GM18526 (cell line): Measurements from ENCODE around the gene YTHDF1.

Experiments used
- POLR2A ChIP-seq: IDR thresholded peaks from 3 replicates; pipeline ENCODE4 v1.6.1; 2011; ENCODE audit not compliant: insufficient read length; ENCODE audit errors: extremely low read depth

The YTHDF1 gene

GRCh38 chr20:63238031-63238430 lies 22.1 kb upstream of the YTHDF1 start:
- no peak for TF ChIP-seq POLR2A

DNA sequence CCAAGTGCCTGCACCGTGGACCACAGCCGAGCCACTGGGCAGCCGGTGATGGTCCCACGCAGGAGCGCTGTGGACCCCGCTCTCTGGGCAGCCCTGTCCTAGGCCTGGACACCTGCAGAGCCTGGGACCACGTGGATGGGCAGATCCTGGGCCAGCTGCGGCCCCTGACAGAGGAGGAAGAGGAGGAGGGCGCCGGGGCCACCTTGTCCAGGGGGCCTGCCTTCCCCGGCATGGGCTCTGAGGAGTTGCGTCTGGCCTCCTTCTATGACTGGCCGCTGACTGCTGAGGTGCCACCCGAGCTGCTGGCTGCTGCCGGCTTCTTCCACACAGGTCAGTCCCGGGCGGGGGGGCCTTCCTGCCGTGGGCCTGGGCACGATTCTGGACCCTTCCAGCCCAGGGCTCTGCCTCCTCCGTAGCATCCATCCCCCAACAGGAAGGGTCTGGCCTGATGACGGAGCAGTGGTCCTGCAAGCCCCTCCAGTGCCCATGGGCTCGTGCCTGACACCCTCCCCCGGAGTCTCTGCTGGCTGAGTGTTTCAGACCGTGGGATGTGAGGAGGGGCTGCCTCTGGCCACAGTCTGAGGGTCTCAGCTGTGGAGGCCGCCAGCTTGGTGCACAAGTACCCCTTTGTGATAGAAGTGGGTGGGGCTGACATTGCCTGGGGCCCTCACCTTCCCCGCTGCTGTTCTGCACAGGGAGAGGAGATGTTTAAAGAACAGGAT lies 20.3 kb upstream of the YTHDF1 start:
- TF ChIP-seq POLR2A, result no peak

- TF ChIP-seq POLR2A, result no peak
Observed at GRCh38 chr20:63235399-63235983, 19.6 kb upstream of the YTHDF1 start, which contains the start of gene BIRC7. Gene BIRC7 (plus strand): TSS chr20:63235905. CDS start chr20:63236097, 192 bp downstream.

- TF ChIP-seq POLR2A, result no peak
Observed at GRCh38 chr20:63234693-63235398, 18.9 kb upstream of the YTHDF1 start.

- no peak for TF ChIP-seq POLR2A
Observed at GRCh38 chr20:63233924-63234323, 18.0 kb upstream of the YTHDF1 start.

- no peak for TF ChIP-seq POLR2A
Observed at GRCh38 chr20:63233061-63233344, 17.1 kb upstream of the YTHDF1 start.

GRCh38 chr20:63232235-63233060 lies 16.5 kb upstream of the YTHDF1 start:
- TF ChIP-seq POLR2A, result no peak

DNA sequence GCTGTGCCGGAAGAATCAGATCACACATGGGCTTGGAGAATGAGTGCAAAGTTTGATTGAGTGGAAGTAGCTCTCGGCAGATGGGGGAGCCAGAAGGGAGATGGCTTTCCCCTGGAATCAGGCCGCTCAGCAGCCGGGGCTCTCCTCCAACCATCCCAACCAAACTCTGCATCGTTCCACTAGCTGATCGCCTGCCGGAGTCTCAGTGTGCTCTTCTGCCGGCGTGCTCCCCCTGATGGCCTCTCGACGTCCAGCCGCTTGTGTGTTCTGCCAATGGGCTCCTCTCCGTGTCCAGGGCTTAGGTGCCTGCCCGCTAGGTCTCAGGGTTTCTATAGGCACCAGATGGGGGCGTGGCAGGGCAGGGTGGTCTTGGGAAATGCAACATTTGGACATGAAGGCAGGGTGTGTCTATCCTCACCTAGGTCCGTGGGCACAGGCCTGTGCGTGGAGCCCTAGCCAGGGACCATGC lies 14.9 kb upstream of the YTHDF1 start:
- no peak for TF ChIP-seq POLR2A

- TF ChIP-seq POLR2A, result no peak
Observed at GRCh38 chr20:63228806-63229205, 12.9 kb upstream of the YTHDF1 start.

DNA sequence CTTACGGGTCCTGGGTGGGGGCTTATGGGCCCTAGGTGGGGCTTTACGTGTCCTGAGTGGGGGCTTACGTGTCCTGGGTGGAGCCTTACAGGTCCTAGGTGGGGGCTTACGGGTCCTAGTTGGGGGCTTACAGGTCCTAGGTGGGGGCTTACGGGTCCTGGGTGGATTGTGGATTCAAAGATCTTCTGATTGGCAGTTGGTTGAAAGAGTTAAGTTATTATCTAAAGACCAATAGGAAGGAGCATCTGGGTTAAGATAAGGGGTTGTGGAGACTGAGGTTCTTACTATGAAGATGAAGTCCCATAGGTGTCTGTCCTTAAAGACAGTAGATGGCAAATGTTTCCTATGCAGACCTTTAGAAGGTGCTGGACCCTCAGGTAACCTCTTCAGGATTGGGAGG lies 11.3 kb upstream of the YTHDF1 start:
- no peak for TF ChIP-seq POLR2A

DNA sequence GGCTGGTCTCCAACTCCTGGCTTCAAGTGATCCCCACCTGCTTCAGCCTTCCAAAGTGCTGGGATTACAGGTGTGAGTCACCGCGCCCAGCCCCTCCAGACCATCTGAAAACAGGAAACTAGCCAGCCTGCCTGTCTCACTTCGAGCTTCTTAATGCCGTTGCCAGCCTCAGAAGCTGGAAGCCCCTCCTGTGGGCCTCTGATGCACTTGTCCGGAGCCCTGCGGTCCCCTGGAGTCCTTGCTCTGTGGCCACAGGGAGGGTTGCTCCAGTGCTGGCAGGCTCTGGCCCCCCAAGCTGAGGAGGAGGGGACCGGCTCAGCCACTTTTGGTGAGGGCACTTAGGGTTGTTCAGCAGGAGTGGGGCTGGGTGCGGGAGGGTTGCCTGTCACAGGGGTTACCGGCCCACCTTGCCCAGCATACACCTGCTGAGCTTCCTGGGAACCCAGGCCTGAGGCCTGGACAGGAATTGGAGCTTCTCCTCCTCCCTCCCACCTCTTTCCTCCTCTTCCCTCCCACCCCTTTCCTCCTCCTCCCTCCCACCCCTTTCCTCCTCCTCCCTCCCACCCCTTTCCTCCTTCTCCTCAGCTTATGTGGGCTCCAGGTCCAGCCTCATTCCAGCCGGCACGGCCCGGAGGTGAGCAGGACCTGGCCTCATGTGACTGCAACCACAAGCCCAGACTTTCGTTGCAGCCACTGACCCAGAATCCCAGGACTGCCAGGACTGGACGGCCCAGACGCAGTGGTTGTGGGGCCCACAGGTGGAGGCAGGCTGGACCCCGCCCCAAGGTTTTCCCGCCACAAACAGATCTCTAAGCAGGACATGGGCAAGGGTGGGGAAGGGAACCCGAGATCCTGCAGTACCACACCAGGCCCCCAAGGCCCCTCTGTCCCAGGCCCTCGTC lies 10.4 kb upstream of the YTHDF1 start:
- no peak for TF ChIP-seq POLR2A

GRCh38 chr20:63225082-63225454 lies 9.1 kb upstream of the YTHDF1 start:
- TF ChIP-seq POLR2A, result no peak

DNA sequence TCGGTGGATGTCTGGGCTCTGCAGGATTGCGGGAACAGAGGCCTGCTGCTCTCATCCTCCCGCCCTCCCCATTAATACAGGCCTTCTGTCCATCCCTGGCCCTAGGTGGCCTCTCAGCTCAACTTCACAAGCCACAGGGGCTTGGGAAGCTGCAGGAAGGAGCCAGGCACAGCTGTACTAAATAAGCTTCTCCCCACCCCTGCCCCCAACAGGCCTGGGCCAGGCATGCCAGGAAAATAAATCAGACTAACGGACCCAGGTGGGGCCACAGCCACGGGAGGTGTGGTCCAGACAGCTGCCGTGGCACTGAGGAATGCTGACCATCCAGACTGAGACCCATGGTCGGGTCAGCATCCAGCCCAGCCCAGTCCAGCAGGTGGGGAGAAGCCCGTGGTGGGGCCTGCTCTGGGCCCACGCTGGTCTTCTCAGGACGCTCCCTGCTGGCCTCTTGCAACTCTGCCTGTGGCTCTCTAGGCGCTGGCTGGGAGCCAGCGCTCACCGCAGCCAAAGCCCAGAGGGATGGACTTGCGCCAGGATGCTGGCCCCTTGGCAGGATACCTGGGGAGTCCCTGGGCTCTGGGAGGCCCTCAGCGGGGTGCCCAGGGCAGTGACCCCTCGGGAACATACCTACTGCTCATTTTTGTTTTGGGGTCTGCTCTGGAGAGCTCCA lies 8.6 kb upstream of the YTHDF1 start:
- TF ChIP-seq POLR2A, result no peak

DNA sequence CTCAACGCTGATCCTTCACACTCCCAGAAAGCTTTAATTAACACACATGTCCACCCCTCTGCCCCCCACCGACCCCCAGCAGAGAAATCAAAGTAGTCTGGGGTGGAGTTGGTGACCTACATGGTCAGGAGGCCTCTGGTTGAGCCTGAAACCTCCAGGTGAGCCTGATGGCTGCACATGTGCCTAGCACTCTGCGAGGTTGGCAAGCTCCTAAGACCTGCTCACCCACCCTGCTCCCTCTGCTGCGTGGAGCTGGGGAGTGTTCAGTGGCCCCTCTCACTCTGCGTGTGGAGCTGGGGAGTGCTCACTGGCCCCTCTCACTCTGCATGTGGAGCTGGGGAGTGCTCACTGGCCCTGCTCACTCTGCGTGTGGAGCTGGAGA lies 7.9 kb upstream of the YTHDF1 start:
- no peak for TF ChIP-seq POLR2A

- TF ChIP-seq POLR2A, result no peak
Observed at GRCh38 chr20:63223121-63223825, 7.3 kb upstream of the YTHDF1 start.
